ENCODE data around the gene VCL. TPM values are rescaled to one million over a fixed set of nuclear protein-coding genes. Genes with fewer than 3 reads are reported as not detected.
"Not testable (repeated sequence)": the region's sequence is repeated elsewhere in the genome, so short reads cannot be mapped to it uniquely, and the experiment has no call there.

The VCL gene
- total and polyA plus RNA-seq, 9 of the 15 experiments (the other 6 are each of a cell fraction or from before 2014, with no cell fraction given): 29.8 to 186 (median 76.4) TPM

DNA sequence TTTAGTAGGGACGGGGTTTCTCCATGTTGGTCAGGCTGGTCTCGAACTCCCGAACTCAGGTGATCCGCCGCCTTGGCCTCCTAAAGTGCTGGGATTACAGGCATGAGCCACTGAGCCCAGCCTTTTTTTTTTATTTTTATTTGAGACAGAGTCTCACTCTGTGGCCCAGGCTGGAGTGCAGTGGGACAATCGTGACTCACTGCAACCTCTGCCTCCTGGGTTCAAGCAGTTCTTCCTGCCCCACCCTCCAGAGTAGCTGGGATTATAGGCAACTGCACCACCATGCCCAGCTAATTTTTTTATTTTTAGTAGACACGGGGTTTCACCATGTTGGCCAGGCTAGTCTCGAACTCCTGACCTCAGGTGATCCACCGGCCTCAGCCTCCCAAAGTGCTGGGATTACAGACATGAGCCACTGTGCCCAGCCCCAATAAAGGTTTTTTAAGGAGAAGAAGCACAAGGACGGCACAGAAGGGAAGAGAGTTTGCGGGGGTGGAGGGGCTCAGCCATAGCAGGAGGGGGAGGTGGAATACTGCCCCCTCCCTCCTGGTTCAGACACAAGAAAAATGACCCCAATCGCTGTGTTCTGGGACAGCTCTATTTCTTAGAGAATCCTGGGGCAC lies 32.5 kb upstream of the VCL start:
- H3K9me1 ChIP-seq (ENCODE audit: control insufficient read depth, insufficient read depth, low read length); FAIRE-seq; H4K20me1 ChIP-seq (replicated peaks; ENCODE audit: control insufficient read depth, insufficient read depth, low read length); H3K9me3 ChIP-seq (replicated peaks; ENCODE audit: control insufficient read depth, insufficient read depth, low read depth, low read length); H3K79me2 ChIP-seq (ENCODE audit: control insufficient read depth, insufficient read depth, low read length); intact Hi-C loops (cut with micrococcal nuclease); H3K36me3 ChIP-seq (ENCODE audit: control insufficient read depth, insufficient read depth, low read length); in situ Hi-C loops (cut with MboI); H3K27me3 ChIP-seq (ENCODE audit: control insufficient read depth in 2 of 2, insufficient read depth in 2 of 2, low read length in 2 of 2); CTCF ChIA-PET (ENCODE audit: low intra/inter-chr PET ratio); BruUV-seq (replicated peaks); H3K4me3 ChIP-seq; TF ChIP-seq TEAD4 (CRISPR knock-in tag; IDR thresholded peaks at IDR 0.05; ENCODE audit: borderline replicate concordance): not testable (repeated sequence)
- Histone ChIP-seq H3K4me2 (ENCODE audit: insufficient read depth, low read length) (peak overlapping the region; percentile 64), H3K4me1 (replicated peaks in 1 of 2; ENCODE audit: control insufficient read depth in 2 of 2, insufficient read depth in 2 of 2, low read length in 2 of 2) (peaks cover 22 to 32% of the 10 kb centered on the region in 2 experiments), H3K27ac (ENCODE audit: extremely low read depth, low read depth, low read length) (peak overlapping the region; percentile 42), H2AFZ (ENCODE audit: low read depth, low read length) (peak overlapping the region; percentile 92), H3K9ac (ENCODE audit: insufficient read depth in 1 of 2, low read depth in 2 of 2, low read length in 2 of 2) (peak overlapping the region; percentile 38 to 55; a peak in 3 of 4 replicates)
- POLR2A ChIA-PET: interaction anchor here (0.7 to 2.2 kb wide), 5 partner anchors 9 to 34 kb away, joined by 3 to 9 read pairs (median 4); no protein-coding TSS in a partner anchor
- ATAC-seq (peak; percentile 37), DNase-seq (ENCODE audit: extremely low read depth in 1 of 4, low spot score in 3 of 4) (peak in 1 of 4 experiments; percentile 40)
- TF ChIP-seq ZNF121 (CRISPR knock-in tag; conservative IDR thresholded peaks at IDR 0.05) (0 out of 2 replicates have a peak, but pooled peaks have one; percentile 16), EGR1 (conservative IDR thresholded peaks at IDR 0.05) (peak; percentile 85), TEAD4 (IDR thresholded peaks at IDR 0.05; ENCODE audit: low read length) (0 out of 2 replicates have a peak, but pooled peaks have one; percentile 0), ZBTB7A (IDR thresholded peaks at IDR 0.05; ENCODE audit: borderline replicate concordance, control insufficient read depth, low read depth, low read length) (peak; percentile 45; the same call in 1 of the 2 replicates), BCOR (IDR thresholded peaks at IDR 0.05) (peak; percentile 28; the same call in 1 of the 2 replicates)
- TF ChIP-seq, protein P1, sequence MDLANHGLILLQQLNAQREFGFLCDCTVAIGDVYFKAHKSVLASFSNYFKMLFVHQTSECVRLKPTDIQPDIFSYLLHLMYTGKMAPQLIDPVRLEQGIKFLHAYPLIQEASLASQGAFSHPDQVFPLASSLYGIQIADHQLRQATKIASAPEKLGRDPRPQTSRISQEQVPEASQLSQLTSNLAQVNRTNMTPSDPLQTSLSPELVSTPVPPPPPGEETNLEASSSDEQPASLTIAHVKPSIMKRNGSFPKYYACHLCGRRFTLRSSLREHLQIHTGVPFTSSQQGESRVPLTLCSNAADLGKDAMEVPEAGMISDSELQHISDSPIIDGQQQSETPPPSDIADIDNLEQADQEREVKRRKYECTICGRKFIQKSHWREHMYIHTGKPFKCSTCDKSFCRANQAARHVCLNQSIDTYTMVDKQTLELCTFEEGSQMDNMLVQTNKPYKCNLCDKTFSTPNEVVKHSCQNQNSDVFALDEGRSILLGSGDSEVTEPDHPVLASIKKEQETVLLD (IDR thresholded peaks at IDR 0.05): 0 out of 2 replicates have a peak, but pooled peaks have one; percentile 17
- 72% methylated on average over 10 of the region's 12 CpGs for WGBS (ENCODE audit: insufficient coverage, low coverage, missing lambda C conversion rate)

Measured in K562 (cell line).